ENCODE results near the gene MRPS7.

The MRPS7 gene

DNA sequence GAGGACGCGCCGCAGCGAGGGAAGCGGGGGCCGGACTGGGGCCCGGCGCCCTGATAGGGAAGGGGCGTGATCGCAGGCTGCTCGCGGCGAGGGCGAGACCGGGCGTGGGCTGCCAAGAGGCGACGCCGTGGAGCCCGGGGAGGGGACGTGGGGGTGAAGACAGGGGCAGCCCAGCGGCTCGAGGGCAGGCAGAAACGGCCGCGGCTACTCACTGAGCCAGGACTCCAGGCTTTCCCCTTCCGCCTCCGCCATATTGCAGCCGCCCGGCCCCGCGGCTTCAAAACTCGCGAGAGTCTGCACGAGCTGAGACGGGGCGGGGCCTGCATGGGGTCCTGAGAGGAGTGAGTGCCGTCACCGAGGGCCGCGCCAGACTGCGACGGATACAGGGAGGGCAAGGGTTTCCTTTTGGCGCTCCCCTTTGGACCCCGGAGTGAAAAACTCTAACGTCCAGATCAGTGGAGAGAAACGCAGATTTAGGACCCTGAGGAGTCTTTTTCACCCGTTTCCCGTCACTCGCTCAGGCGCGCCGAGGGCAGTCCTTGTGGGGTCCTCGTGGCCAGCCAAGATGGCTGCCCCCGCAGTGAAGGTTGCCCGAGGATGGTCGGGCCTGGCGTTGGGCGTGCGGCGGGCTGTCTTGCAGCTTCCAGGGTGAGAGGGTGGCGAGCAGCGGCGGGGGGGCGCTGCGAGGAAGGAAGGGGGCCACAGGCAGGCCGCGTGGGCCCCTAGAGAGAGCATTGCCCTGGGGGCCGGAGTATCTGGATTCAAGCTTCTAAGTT lies at the start of gene MRPS7, which contains the start of gene GGA3:
TSS of gene MRPS7 (plus strand) at position 544 of the 776 bp plus-strand sequence. CDS start at position 566, 22 bp downstream.
TSS of gene GGA3 (minus strand) at position 271 of the 776 bp plus-strand sequence. CDS start at position 252, 19 bp downstream.
- TF ChIP-seq, protein P1, sequence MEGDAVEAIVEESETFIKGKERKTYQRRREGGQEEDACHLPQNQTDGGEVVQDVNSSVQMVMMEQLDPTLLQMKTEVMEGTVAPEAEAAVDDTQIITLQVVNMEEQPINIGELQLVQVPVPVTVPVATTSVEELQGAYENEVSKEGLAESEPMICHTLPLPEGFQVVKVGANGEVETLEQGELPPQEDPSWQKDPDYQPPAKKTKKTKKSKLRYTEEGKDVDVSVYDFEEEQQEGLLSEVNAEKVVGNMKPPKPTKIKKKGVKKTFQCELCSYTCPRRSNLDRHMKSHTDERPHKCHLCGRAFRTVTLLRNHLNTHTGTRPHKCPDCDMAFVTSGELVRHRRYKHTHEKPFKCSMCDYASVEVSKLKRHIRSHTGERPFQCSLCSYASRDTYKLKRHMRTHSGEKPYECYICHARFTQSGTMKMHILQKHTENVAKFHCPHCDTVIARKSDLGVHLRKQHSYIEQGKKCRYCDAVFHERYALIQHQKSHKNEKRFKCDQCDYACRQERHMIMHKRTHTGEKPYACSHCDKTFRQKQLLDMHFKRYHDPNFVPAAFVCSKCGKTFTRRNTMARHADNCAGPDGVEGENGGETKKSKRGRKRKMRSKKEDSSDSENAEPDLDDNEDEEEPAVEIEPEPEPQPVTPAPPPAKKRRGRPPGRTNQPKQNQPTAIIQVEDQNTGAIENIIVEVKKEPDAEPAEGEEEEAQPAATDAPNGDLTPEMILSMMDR (IDR thresholded peaks at IDR 0.05): no peak
- Histone ChIP-seq H3K27ac (peak within 1 kb of the TSS; percentile 84 to 98), H3K4me3 (peak within 1 kb of the TSS; percentile 100)
- DNase-seq (ENCODE audit: low spot score): peak; percentile 95

DNA sequence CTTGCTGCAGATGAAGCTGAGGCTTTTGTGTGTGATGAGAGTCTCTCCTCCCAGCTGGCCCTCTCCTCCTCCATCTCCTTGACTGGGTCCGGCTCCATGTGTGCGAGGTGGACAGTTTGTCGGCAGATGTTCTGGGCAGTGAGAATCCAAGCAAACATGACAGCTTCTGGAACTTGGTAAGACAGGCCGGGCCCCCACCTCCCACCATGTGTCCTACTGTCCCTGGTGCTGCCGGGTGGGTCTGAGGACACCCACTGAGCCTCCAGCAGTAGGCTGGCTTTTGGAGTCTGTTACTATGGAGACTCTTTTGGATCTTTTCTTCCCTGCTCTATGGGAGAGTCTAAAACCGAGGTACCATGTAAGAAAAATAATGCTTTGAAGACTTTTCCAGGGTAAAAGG lies 43.5 kb upstream of the MRPS7 start:
- DNase-seq (ENCODE audit: low spot score): no peak

DNA sequence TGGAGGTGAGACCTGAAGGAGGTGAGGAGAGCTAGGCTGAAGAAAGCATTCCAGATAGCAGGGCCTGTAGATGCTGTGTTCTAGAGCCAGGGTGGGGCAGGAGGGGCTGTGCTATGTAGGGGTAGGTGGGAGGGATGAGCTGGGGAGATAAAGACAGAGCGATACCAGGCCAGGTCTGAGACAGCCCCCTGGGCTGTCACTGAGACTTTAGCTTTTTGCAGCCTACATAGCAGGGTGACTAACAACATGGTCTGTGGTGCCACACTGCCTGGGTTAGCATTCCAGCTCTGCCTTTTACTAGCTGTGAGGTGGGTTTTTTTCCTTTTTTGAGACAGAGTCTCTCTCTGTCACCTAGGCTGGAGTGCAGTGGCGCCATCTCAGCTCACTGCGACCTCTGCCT lies 41.9 kb upstream of the MRPS7 start:
- Histone ChIP-seq H3K27ac (no peak overlapping the region), H3K4me3 (no peak overlapping the region)
- DNase-seq (ENCODE audit: low spot score): no peak
- TF ChIP-seq, protein P1 (IDR thresholded peaks at IDR 0.05): no peak

More for the DNA sequence above, 43.5 kb upstream of the MRPS7 start:
- TF ChIP-seq, protein P1 (IDR thresholded peaks at IDR 0.05): no peak
- Histone ChIP-seq H3K27ac (no peak overlapping the region), H3K4me3 (no peak overlapping the region)

DNA sequence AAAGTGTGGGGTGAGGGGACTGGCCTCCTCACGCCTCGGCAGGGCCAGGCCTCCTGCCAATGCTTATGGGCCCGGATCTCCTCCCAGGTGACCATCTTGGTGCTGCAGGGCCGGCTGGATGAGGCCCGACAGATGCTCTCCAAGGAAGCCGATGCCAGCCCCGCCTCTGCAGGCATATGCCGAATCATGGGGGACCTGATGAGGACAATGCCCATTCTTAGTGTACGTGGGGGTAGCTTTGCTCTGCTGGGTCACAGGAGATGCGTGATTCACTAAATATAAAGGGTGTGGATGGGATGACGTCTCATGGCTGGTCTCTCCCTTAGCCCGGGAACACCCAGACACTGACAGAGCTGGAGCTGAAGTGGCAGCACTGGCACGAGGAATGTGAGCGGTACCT lies 36.7 kb upstream of the MRPS7 start:
- no peak for DNase-seq (ENCODE audit: low spot score)
- Histone ChIP-seq H3K4me3 (no peak overlapping the region), H3K27ac (no peak overlapping the region)
- TF ChIP-seq, protein P1 (IDR thresholded peaks at IDR 0.05): no peak

DNA sequence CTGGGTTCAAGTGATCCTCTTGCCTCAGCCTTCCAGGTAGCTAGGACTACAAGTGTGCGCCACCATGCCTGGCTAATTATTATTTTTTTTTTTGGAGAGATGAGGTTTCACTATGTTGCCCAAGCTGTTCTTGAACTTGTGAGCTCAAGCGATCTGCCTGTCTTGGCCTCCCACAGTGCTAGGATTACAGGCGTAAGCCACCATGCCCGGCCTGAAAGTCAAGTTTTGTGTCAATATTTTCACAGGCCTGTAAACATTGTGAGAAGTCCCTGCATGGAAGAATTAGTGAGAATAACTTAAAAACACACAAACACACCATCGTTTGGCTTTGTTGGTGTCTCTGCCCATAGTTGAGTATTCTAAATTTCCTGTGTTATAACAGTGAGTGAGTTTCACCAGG lies 34.0 kb upstream of the MRPS7 start:
- no peak overlapping the region for H3K4me3 ChIP-seq
- TF ChIP-seq, protein P1 (IDR thresholded peaks at IDR 0.05): no peak
- DNase-seq (ENCODE audit: low spot score): no peak
- H3K27ac ChIP-seq: no peak overlapping the region

DNA sequence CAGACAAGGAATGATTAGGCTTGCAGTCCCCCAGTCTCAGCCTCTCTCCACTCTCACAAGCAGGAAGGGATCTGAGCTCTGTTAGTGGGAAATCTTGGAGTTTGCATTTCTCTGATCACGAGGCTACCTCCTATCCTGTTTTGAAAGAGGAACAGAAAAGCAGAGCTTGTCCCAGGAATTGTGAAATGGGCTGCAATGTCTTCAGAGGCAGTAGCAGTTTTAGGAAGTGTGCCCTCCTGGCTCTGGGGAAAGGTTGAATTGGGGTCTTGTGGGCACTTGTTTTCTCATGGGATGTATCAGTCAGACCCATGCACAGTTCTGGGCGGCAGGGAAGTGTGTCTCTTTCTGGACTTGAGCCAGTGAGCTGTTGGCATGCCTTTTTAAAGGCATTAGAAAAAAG lies 33.4 kb upstream of the MRPS7 start:
- DNase-seq (ENCODE audit: low spot score): no peak
- TF ChIP-seq, protein P1 (IDR thresholded peaks at IDR 0.05): no peak
- peak overlapping the region in 1 of 2 donors; percentile 72 for H3K27ac ChIP-seq
- no peak overlapping the region for H3K4me3 ChIP-seq

DNA sequence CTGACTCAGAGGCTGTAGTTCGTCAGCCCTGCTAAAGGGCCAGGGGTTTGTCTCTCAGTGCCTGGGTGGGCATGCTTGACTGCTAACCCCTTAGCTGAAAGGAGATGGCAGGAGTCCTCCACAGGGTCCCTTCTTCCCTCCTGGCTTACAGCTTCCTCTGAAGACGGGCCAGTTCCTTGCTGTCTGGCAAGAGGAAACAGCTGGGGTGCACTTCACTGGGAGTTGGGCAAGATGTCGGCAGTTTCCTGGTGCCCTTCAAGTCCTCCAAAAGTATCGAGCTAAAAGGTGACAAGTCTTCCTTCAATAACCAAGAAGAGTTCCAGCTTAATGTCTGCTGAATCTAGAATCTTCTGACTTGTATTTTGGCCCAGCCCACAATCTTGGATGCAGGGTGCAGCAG lies 32.8 kb upstream of the MRPS7 start:
- TF ChIP-seq, protein P1 (IDR thresholded peaks at IDR 0.05): no peak
- DNase-seq (ENCODE audit: low spot score): no peak
- H3K27ac ChIP-seq: peak overlapping the region in 1 of 2 donors; percentile 72
- no peak overlapping the region for H3K4me3 ChIP-seq
